ENCODE measurements around the gene PGD.

The PGD gene

GRCh38 chr1:10398734-10399443 is at the start of gene PGD:
Gene PGD, plus strand, starts transcription at chr1:10399064. Its CDS starts 54 bp downstream, at chr1:10399118.
- TF ChIP-seq CTCF (IDR thresholded peaks at IDR 0.05) = no peak

GRCh38 chr1:10353282-10353681 is 45.6 kb upstream of the PGD start:
- no peak for TF ChIP-seq CTCF (IDR thresholded peaks at IDR 0.05)

GRCh38 chr1:10353693-10354092 is 45.2 kb upstream of the PGD start:
- no peak for TF ChIP-seq CTCF (IDR thresholded peaks at IDR 0.05)

- TF ChIP-seq CTCF (IDR thresholded peaks at IDR 0.05) = no peak
These were observed 38.8 kb upstream of the PGD start for GRCh38 chr1:10360045-10360444.

- TF ChIP-seq CTCF (IDR thresholded peaks at IDR 0.05) = no peak
These were observed 37.3 kb upstream of the PGD start for GRCh38 chr1:10361515-10361914.

- no peak for TF ChIP-seq CTCF (IDR thresholded peaks at IDR 0.05)
These were observed 30.7 kb upstream of the PGD start for GRCh38 chr1:10368194-10368593.

- no peak for TF ChIP-seq CTCF (IDR thresholded peaks at IDR 0.05)
These were observed 24.4 kb upstream of the PGD start for GRCh38 chr1:10374442-10374860.
